HCT116 (cell line): ENCODE data around the gene C1orf52.

ENCODE experiments used
- EZH2 ChIP-seq: fragments of 200-600 bp; sonication (generic); IDR thresholded peaks from 2 replicates; pipeline ENCODE4 v1.6.1; 2017; ENCODE audit warnings: antibody characterized with exemption, mixed run types
- EZH2phosphoT487 ChIP-seq: fragments of 200-600 bp; IDR thresholded peaks from 2 replicates; pipeline ENCODE4 v1.6.1; 2018; ENCODE audit warnings: antibody characterized with exemption, borderline replicate concordance
- FOSL1 ChIP-seq: IDR thresholded peaks from 2 replicates; pipeline ENCODE4 v1.6.1; 2012; ENCODE audit warnings: low read depth
- JUND ChIP-seq: IDR thresholded peaks from 2 replicates; pipeline ENCODE4 v1.6.1; 2012
- POLR2AphosphoS5 ChIP-seq: IDR thresholded peaks from 2 replicates; pipeline ENCODE4 v1.6.1; 2011; ENCODE audit warnings: mild to moderate bottlenecking, low read depth, low read length, moderate library complexity
- ZNF274 ChIP-seq: fragments of 200-500 bp; sonication (Bioruptor generic); IDR thresholded peaks from 2 replicates; pipeline ENCODE4 v1.6.1; 2014; ENCODE audit warnings: mild to moderate bottlenecking, low read depth, low read length, inconsistent platforms
- TF ChIP-seq, protein P1 (sequence below), 3 experiments: fragments of 200-600 bp in 1 of 3; sonication (generic) in 1 of 3; IDR thresholded peaks in 2 of 3; conservative IDR thresholded peaks in 1 of 3; 2 replicates each; pipeline ENCODE4 v1.5.1; 2012 to 2017; ENCODE audit warnings: low read depth in 2 of 3, low read length in 2 of 3, antibody characterized with exemption in 1 of 3, borderline replicate concordance in 1 of 3, control low read depth in 1 of 3, mild to moderate bottlenecking in 1 of 3, mixed read lengths in 1 of 3, mixed run types in 1 of 3, moderate library complexity in 1 of 3; ENCODE audit not compliant: insufficient read depth in 1 of 3

DNA sequence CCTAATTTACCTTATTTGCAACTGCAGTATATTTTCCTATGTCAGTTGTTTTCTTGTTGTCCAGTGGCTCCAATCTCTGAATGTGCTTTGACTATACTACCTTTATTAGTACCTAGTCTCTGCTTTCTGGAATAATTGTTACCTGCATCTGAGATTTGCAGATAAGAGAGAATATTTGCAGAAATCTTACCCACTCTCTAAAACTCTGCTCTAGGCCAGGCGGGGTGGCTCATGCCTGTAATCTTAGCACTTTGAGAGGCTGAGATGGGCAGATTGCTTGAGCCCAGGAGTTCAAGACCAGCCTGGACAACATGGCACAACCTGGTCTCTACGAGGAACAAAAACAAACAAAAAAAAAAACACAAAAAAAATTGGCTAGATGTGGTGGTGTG, 56.6 kb downstream of the C1orf52 start:
- TF ChIP-seq, protein P1, sequence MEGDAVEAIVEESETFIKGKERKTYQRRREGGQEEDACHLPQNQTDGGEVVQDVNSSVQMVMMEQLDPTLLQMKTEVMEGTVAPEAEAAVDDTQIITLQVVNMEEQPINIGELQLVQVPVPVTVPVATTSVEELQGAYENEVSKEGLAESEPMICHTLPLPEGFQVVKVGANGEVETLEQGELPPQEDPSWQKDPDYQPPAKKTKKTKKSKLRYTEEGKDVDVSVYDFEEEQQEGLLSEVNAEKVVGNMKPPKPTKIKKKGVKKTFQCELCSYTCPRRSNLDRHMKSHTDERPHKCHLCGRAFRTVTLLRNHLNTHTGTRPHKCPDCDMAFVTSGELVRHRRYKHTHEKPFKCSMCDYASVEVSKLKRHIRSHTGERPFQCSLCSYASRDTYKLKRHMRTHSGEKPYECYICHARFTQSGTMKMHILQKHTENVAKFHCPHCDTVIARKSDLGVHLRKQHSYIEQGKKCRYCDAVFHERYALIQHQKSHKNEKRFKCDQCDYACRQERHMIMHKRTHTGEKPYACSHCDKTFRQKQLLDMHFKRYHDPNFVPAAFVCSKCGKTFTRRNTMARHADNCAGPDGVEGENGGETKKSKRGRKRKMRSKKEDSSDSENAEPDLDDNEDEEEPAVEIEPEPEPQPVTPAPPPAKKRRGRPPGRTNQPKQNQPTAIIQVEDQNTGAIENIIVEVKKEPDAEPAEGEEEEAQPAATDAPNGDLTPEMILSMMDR (IDR thresholded peaks at IDR 0.05 in 2 of 3, conservative IDR thresholded peaks at IDR 0.05 in 1 of 3; ENCODE audit: borderline replicate concordance in 1 of 3, insufficient read depth in 1 of 3, low read depth in 2 of 3, low read length in 2 of 3) = no peak
- TF ChIP-seq FOSL1 (no peak), ZNF274 (no peak), EZH2 (no peak), POLR2AphosphoS5 (no peak), EZH2phosphoT487 (no peak), JUND (no peak)
